AG04450 (cell line): ENCODE data around the gene TAF6. TPM values are rescaled to one million over a fixed set of nuclear protein-coding genes. Genes with fewer than 3 reads are reported as not detected.

ENCODE experiments used
- CTCF ChIA-PET: fragments of 300-600, 350-600 bp; formaldehyde crosslinking; extraction: SDS; loops from one replicate; lab custom pipeline; 2022; ENCODE audit warnings: antibody characterized with exemption, inconsistent platforms; lab: Charles Lee
- POLR2A ChIA-PET: fragments of 350-600 bp; formaldehyde crosslinking; extraction: SDS; loops from one replicate; lab custom pipeline; 2021; ENCODE audit warnings: antibody characterized with exemption, inconsistent platforms; lab: Yijun Ruan, JAX
- DNase-seq: peaks from one replicate; pipeline ENCODE4 v3.0.0-alpha.2; 2011; ENCODE audit warnings: low read depth, low spot score
- H3K27ac ChIP-seq: one replicate; pipeline ENCODE4 v1.5.1; 2012; ENCODE audit warnings: low read depth, low read length, control low read depth
- H3K27me3 ChIP-seq: one replicate; pipeline ENCODE4 v1.6.0; 2012; ENCODE audit warnings: low read length; ENCODE audit not compliant: control insufficient read depth, insufficient read depth
- H3K4me3 ChIP-seq: 2 replicates; pipeline ENCODE4 v1.5.1; 2011; ENCODE audit warnings: mild to moderate bottlenecking, low read depth, low read length, control low read depth
- H3K9me3 ChIP-seq: 2 replicates; pipeline ENCODE4 v1.5.1; 2012; ENCODE audit warnings: low read length; ENCODE audit not compliant: control insufficient read depth, insufficient read depth
- CTCF ChIP-seq: IDR thresholded peaks from 2 replicates; pipeline ENCODE4 v1.5.1; 2011; ENCODE audit warnings: low read depth, low read length, control low read depth, inconsistent platforms
- polyA plus RNA-seq: library from polyadenylated mRNA; depleted of rRNA; stranded (reverse); fragments of >200 nt; gene quantifications from 2 replicates; pipeline ENCODE4 v1.2.3, GENCODE V29; 2011

The TAF6 gene
- polyA plus RNA-seq, 1 experiment = 28.2 TPM

GRCh38 chr7:100155553-100156317, 36.6 kb upstream of the TAF6 start:
- no peak for TF ChIP-seq CTCF
- ChIA-PET POLR2A (interaction anchor here (0.6 kb wide), 2 partner anchors 10 to 754 kb away, joined by 3 to 6 read pairs; no protein-coding TSS in a partner anchor), CTCF (no interaction called here)
- Histone ChIP-seq H3K27ac (no peak overlapping the region), H3K27me3 (no peaks in the 10 kb centered on the region), H3K9me3 (no peaks in the 10 kb centered on the region), H3K4me3 (no peak overlapping the region)
- no peak for DNase-seq

GRCh38 chr7:100154651-100155491, 35.7 kb upstream of the TAF6 start:
- DNase-seq = no peak
- no peak overlapping the region for H3K4me3 ChIP-seq
- no peak overlapping the region for H3K27ac ChIP-seq
- CTCF ChIA-PET = interaction anchor here (0.5 kb wide), 1 partner anchor 328 kb away, joined by 3 read pairs; no protein-coding TSS in a partner anchor
- TF ChIP-seq CTCF = no peak
- H3K9me3 ChIP-seq = no peaks in the 10 kb centered on the region
- no peaks in the 10 kb centered on the region for H3K27me3 ChIP-seq
- POLR2A ChIA-PET = interaction anchor here (0.6 kb wide), 1 partner anchor 11 kb away, joined by 3 read pairs; no protein-coding TSS in a partner anchor

- no peak overlapping the region for H3K4me3 ChIP-seq
- no peaks in the 10 kb centered on the region for H3K27me3 ChIP-seq
- TF ChIP-seq CTCF = no peak
- no peak overlapping the region for H3K27ac ChIP-seq
- H3K9me3 ChIP-seq = no peaks in the 10 kb centered on the region
- no peak for DNase-seq
- POLR2A ChIA-PET = no interaction called here
- CTCF ChIA-PET = interaction anchor here (0.5 kb wide), 1 partner anchor 329 kb away, joined by 3 read pairs; no protein-coding TSS in a partner anchor
These were observed 34.8 kb upstream of the TAF6 start for GRCh38 chr7:100153708-100154535.

GRCh38 chr7:100152937-100153666, 33.9 kb upstream of the TAF6 start:
- POLR2A ChIA-PET = no interaction called here
- Histone ChIP-seq H3K27me3 (no peaks in the 10 kb centered on the region), H3K9me3 (no peaks in the 10 kb centered on the region), H3K27ac (no peak overlapping the region), H3K4me3 (no peak overlapping the region)
- no peak for DNase-seq
- CTCF ChIA-PET = no interaction called here
- TF ChIP-seq CTCF = no peak
